H1 (cell line): ENCODE measurements around the gene CFAP74. TPM values are rescaled to one million over a fixed set of nuclear protein-coding genes. Genes with fewer than 3 reads are reported as not detected.

Source experiments
- CTCF ChIA-PET: fragments of 300-600 bp; sonication (Branson Sonifier 250); formaldehyde crosslinking; loops from one replicate; lab custom pipeline; 2021; ENCODE audit not compliant: partially characterized antibody; lab: Charles Lee
- POLR2A ChIA-PET: fragments of 300-600 bp; sonication (Branson Sonifier 250); formaldehyde crosslinking; loops from one replicate; lab custom pipeline; 2021; ENCODE audit warnings: inconsistent platforms; ENCODE audit not compliant: partially characterized antibody; lab: Charles Lee
- DNase-seq, 2 experiments: peaks; one replicate each; pipeline versions ENCODE4 v3.0.0 to v3.0.0-alpha.2; 2010 to 2022; ENCODE audit warnings: low spot score in 2 of 2, low read depth in 1 of 2, mixed read lengths in 1 of 2
- FAIRE-seq: peaks from 2 replicates; lab custom pipeline; 2011; peaks lifted over from hg19 to GRCh38; lab: Jason Lieb, UNC
- H2AFZ ChIP-seq: 2 replicates; pipeline ENCODE4 v1.8.1; 2012; ENCODE audit warnings: low read length, inconsistent platforms
- H2AK5ac ChIP-seq: 2 replicates; pipeline ENCODE4 v1.6.1; 2013; ENCODE audit warnings: low read depth, low read length
- H2BK120ac ChIP-seq: replicated peaks from 2 replicates; pipeline ENCODE3; 2013; ENCODE audit warnings: low read depth, low read length, inconsistent platforms
- H2BK12ac ChIP-seq: 2 replicates; pipeline ENCODE4 v1.6.1; 2013; ENCODE audit warnings: low read depth, low read length
- H2BK15ac ChIP-seq: 2 replicates; pipeline ENCODE4 v1.6.1; 2013; ENCODE audit warnings: low read length
- H2BK20ac ChIP-seq: 2 replicates; pipeline ENCODE4 v1.6.1; 2013; ENCODE audit warnings: low read length
- H2BK5ac ChIP-seq: 2 replicates; pipeline ENCODE4 v1.6.1; 2013; ENCODE audit warnings: low read depth, low read length
- H3K14ac ChIP-seq: 2 replicates; pipeline ENCODE4 v1.6.1; 2013; ENCODE audit warnings: inconsistent platforms; ENCODE audit not compliant: insufficient read length
- H3K18ac ChIP-seq: 2 replicates; pipeline ENCODE4 v1.6.1; 2013; ENCODE audit warnings: low read length; ENCODE audit errors: extremely low read depth
- H3K23ac ChIP-seq: 2 replicates; pipeline ENCODE4 v1.6.1; 2013; ENCODE audit warnings: inconsistent platforms; ENCODE audit not compliant: insufficient read length
- H3K23me2 ChIP-seq: 2 replicates; pipeline ENCODE4 v1.6.1; 2013; ENCODE audit warnings: low read depth, low read length
- H3K27ac ChIP-seq: 2 replicates; pipeline ENCODE4 v1.6.1; 2011; ENCODE audit warnings: low read depth, low read length, inconsistent platforms
- H3K27me3 ChIP-seq, 4 experiments: replicated peaks in 1 of 4; 1 replicate in 1 of 4; 2 replicates in 3 of 4; pipeline versions ENCODE4 v1.6.1 to v1.8.1; 2011 to 2013; ENCODE audit warnings: low read length in 3 of 4, mild to moderate bottlenecking in 3 of 4, inconsistent platforms in 2 of 4, mixed read lengths in 2 of 4, moderate library complexity in 1 of 4; ENCODE audit not compliant: control insufficient read depth in 3 of 4, insufficient read depth in 3 of 4; ENCODE audit errors: extremely low read depth in 1 of 4
- H3K36me3 ChIP-seq, 4 experiments: 2 replicates each; pipeline versions ENCODE4 v1.6.1 to v1.8.1; 2011 to 2013; ENCODE audit warnings: mild to moderate bottlenecking in 4 of 4, low read length in 3 of 4, moderate library complexity in 2 of 4, control low read depth in 1 of 4, inconsistent platforms in 1 of 4; ENCODE audit not compliant: insufficient read depth in 4 of 4, control insufficient read depth in 2 of 4
- H3K4ac ChIP-seq: replicated peaks from 2 replicates; pipeline ENCODE3; 2013; ENCODE audit warnings: low read length, low read depth, mixed read lengths, inconsistent platforms; ENCODE audit not compliant: insufficient read length
- H3K4me1 ChIP-seq, 4 experiments: replicated peaks in 1 of 4; 1 replicate in 1 of 4; 2 replicates in 3 of 4; pipeline versions ENCODE4 v1.6.1 to v1.8.1; 2011 to 2013; ENCODE audit warnings: low read length in 3 of 4, inconsistent platforms in 2 of 4, mixed read lengths in 1 of 4; ENCODE audit not compliant: insufficient read depth in 4 of 4, control insufficient read depth in 3 of 4
- H3K4me2 ChIP-seq, 2 experiments: 2 replicates each; pipeline versions ENCODE4 v1.6.1 to v1.8.1; 2011 to 2013; ENCODE audit warnings: low read depth in 2 of 2, low read length in 2 of 2, control low read depth in 1 of 2, inconsistent platforms in 1 of 2, mild to moderate bottlenecking in 1 of 2; ENCODE audit not compliant: insufficient read depth in 1 of 2
- H3K4me3 ChIP-seq, 4 experiments: fragments of 200-600, 300-600 bp in 1 of 4; sonication (generic), shearing (Covaris generic), sonication (Bioruptor Twin) in 1 of 4; 2 replicates each; pipeline versions ENCODE4 v1.5.1 to v1.8.1; 2011 to 2016; ENCODE audit warnings: low read length in 4 of 4, low read depth in 3 of 4, control low read depth in 2 of 4, inconsistent platforms in 2 of 4, mild to moderate bottlenecking in 2 of 4, mixed read lengths in 1 of 4, moderate library complexity in 1 of 4; ENCODE audit not compliant: insufficient read depth in 2 of 4; ENCODE audit errors: extremely low read depth in 1 of 4
- H3K56ac ChIP-seq: replicated peaks from 2 replicates; pipeline ENCODE3; 2013; ENCODE audit warnings: low read depth, mild to moderate bottlenecking, mixed read lengths, low read length, inconsistent platforms; ENCODE audit not compliant: insufficient read length
- H3K79me1 ChIP-seq: 2 replicates; pipeline ENCODE4 v1.6.1; 2013; ENCODE audit warnings: low read depth, low read length, control low read depth
- H3K79me2 ChIP-seq, 2 experiments: 2 replicates each; pipeline versions ENCODE4 v1.6.1 to v1.8.1; 2012 to 2013; ENCODE audit warnings: low read length in 2 of 2, mild to moderate bottlenecking in 2 of 2, inconsistent platforms in 1 of 2; ENCODE audit not compliant: insufficient read depth in 2 of 2, control insufficient read depth in 1 of 2
- H3K9ac ChIP-seq, 4 experiments: replicated peaks in 1 of 4; 1 replicate in 1 of 4; 2 replicates in 3 of 4; pipeline versions ENCODE4 v1.6.1 to v1.8.1; 2011 to 2013; ENCODE audit warnings: low read depth in 3 of 4, low read length in 3 of 4, control low read depth in 2 of 4, mild to moderate bottlenecking in 2 of 4, moderate library complexity in 2 of 4, inconsistent platforms in 1 of 4; ENCODE audit errors: extremely low read depth in 1 of 4
- H3K9me3 ChIP-seq, 2 experiments: 2 replicates each; pipeline versions ENCODE4 v1.6.1 to v1.8.1; 2012 to 2013; ENCODE audit warnings: mild to moderate bottlenecking in 2 of 2, moderate library complexity in 2 of 2, control low read depth in 1 of 2, inconsistent platforms in 1 of 2, low read depth in 1 of 2, low read length in 1 of 2, mixed read lengths in 1 of 2; ENCODE audit not compliant: insufficient read depth in 2 of 2
- H4K20me1 ChIP-seq, 2 experiments: replicated peaks in 1 of 2; 2 replicates each; pipeline versions ENCODE3 to v1.8.1; 2011 to 2013; ENCODE audit warnings: inconsistent platforms in 2 of 2, low read length in 2 of 2, mild to moderate bottlenecking in 1 of 2; ENCODE audit not compliant: insufficient read depth in 2 of 2, control insufficient read depth in 1 of 2
- H4K5ac ChIP-seq: 2 replicates; pipeline ENCODE4 v1.6.1; 2013; ENCODE audit warnings: low read length, low read depth, mixed read lengths, inconsistent platforms; ENCODE audit not compliant: insufficient read length
- H4K8ac ChIP-seq: 2 replicates; pipeline ENCODE4 v1.8.0; 2013; ENCODE audit warnings: mild to moderate bottlenecking, moderate library complexity, low read length, inconsistent platforms; ENCODE audit not compliant: insufficient read depth; ENCODE audit errors: extremely low read depth
- H4K91ac ChIP-seq: replicated peaks from 2 replicates; pipeline ENCODE3; 2013; ENCODE audit warnings: low read length, mixed read lengths, inconsistent platforms; ENCODE audit not compliant: insufficient read length
- TAF7 ChIP-seq: optimal IDR thresholded peaks from 2 replicates; pipeline ENCODE3; 2011; ENCODE audit warnings: low read depth, mild to moderate bottlenecking, inconsistent platforms, low read length, moderate library complexity, borderline replicate concordance
- WGBS, 2 experiments: shearing (Covaris generic) in 1 of 2; methylation state at CpG; one replicate each; pipeline versions ENCODE4 v1.1.6 to v1.1.7; 2013 to 2015; ENCODE audit warnings: low lambda C conversion rate in 2 of 2, mixed read lengths in 2 of 2, inconsistent platforms in 1 of 2, low coverage in 1 of 2, missing lambda C conversion rate in 1 of 2; ENCODE audit not compliant: insufficient replicate concordance in 2 of 2, insufficient coverage in 1 of 2, insufficient read length in 1 of 2; ENCODE audit errors: extremely low coverage in 1 of 2, missing lambda C conversion rate in 1 of 2; 5-methylcytosine and 5-hydroxymethylcytosine counted together
- polyA plus RNA-seq, 7 experiments: library from polyadenylated mRNA; depleted of rRNA in 3 of 7; stranded (reverse) in 5 of 7; unstranded in 2 of 7; fragments of >200 nt in 5 of 7; fragments of 200-250 nt in 2 of 7; gene quantifications; 1 replicate in 5 of 7; 2 replicates in 1 of 7; 4 replicates in 1 of 7; pipeline versions ENCODE4 v1.2.1 to v1.2.3, GENCODE V29; 2011 to 2013; ENCODE audit warnings: missing spikeins in 2 of 7, mixed read lengths in 2 of 7
- total RNA-seq: library from RNA; stranded (reverse); fragmentation: NEBNext Ultra II Directional; extraction: Animal tissue kit (Norgen Biotek cat#: 25700); gene quantifications from 2 replicates; pipeline ENCODE4 v1.2.1, GENCODE V29; 2021

CFAP74 gene
- total and polyA plus RNA-seq, 2 of the 8 experiments (the other 6 are each of a cell fraction or from before 2014, with no cell fraction given): 0.09 to 0.20 TPM

- Histone ChIP-seq H2BK15ac (peak overlapping the region; percentile 29; the same call in 1 of the 2 replicates), H3K14ac (no peak overlapping the region), H3K27ac (no peak overlapping the region), H3K9ac (no peak overlapping the region), H4K5ac (no peak overlapping the region), H3K36me3 (no peaks in the 10 kb centered on the region), H3K79me1 (no peaks in the 10 kb centered on the region), H3K23me2 (no peaks in the 10 kb centered on the region; the same call in 1 of the 2 replicates), H3K27me3 (peaks cover 0 to 2% (median under 1%) of the 10 kb centered on the region in 4 experiments; a peak in 1 of 7 replicates), H2BK5ac (0 out of 2 replicates have a peak overlapping the region, but pooled peaks have one; percentile 39), H3K4me1 (peaks cover 0 to 4% (median 3%) of the 10 kb centered on the region in 4 experiments; a peak in 4 of 7 replicates), H2BK20ac (no peak overlapping the region), H4K91ac (no peak overlapping the region), H3K4ac (no peak overlapping the region), H3K56ac (no peak overlapping the region), H3K79me2 (no peaks in the 10 kb centered on the region), H3K4me2 (no peak overlapping the region), H3K4me3 (no peak overlapping the region), H2BK12ac (peak overlapping the region; percentile 80; the same call in 1 of the 2 replicates), H2AK5ac (0 out of 2 replicates have a peak overlapping the region, but pooled peaks have one; percentile 65), H4K8ac (no peak overlapping the region), H3K23ac (no peak overlapping the region), H2BK120ac (no peak overlapping the region), H3K9me3 (peaks cover 0 to 15% of the 10 kb centered on the region in 2 experiments; a peak in 1 of 4 replicates), H2AFZ (no peak overlapping the region), H4K20me1 (no peaks in the 10 kb centered on the region), H3K18ac (no peak overlapping the region)
- DNase-seq (no peak), FAIRE-seq (no peak)
- CTCF ChIA-PET: interaction anchor here (0.7 to 3.4 kb wide), 5 partner anchors 19 to 260 kb away, joined by 3 to 21 read pairs (median 4); no protein-coding TSS in a partner anchor
- TF ChIP-seq TAF7: no peak
- POLR2A ChIA-PET: no interaction called here
- 89% methylated on average over 14 of the region's 21 CpGs; no CpG with 5 or more reads in 1 of the 2 experiments for WGBS, 2 experiments
Measured at GRCh38 chr1:1924849-1925248, 78.7 kb downstream of the CFAP74 start.
